ENCODE data around the gene JAKMIP3. TPM values are rescaled to one million over a fixed set of nuclear protein-coding genes. Genes with fewer than 3 reads are reported as not detected.

Gene JAKMIP3
- total RNA-seq, 1 donor from 2014 or later = 1.1 TPM

DNA sequence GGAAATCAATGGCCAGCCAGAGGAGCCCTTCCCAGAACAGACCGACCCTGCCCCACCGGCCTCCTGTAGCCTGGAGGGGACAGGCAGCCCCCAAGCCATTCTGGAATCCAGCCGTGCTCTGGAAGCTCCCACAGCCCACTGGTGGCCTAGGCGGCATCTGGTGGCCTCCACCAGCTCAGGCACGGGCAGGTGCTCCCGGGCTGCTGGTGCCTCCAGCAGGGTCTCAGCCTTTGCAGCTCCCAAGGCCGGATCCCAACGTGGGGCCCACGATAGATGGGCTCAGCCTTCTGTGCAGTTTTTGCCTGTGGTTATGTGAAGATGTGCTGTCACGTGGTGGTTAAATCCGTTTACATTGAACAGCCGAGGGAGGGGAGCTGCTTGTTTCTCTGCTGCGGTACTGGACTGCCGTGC, 44.4 kb downstream of the JAKMIP3 start:
- intact Hi-C loops (cut with micrococcal nuclease) = no loop called here

DNA sequence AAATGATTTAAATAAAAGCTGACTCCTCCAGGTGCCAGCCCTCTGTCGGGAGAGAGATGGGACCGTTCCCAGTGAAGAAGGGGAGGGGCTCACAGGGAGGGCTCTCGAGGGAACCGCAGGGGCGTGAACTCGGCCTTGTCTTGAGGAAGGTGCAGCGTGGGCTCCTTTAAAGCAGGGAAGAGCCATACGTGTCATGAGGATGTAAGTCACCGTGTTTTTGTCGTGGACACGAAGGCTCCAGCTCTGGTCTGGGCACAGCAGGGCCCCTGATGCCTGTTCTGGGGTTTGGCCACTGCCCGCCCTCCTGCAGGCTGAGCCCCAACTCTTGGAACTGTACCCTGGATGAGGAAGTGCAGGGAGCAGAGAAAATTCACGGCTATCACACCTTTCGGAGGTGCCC, 45.0 kb downstream of the JAKMIP3 start:
- intact Hi-C loops (cut with micrococcal nuclease) = no loop called here

DNA sequence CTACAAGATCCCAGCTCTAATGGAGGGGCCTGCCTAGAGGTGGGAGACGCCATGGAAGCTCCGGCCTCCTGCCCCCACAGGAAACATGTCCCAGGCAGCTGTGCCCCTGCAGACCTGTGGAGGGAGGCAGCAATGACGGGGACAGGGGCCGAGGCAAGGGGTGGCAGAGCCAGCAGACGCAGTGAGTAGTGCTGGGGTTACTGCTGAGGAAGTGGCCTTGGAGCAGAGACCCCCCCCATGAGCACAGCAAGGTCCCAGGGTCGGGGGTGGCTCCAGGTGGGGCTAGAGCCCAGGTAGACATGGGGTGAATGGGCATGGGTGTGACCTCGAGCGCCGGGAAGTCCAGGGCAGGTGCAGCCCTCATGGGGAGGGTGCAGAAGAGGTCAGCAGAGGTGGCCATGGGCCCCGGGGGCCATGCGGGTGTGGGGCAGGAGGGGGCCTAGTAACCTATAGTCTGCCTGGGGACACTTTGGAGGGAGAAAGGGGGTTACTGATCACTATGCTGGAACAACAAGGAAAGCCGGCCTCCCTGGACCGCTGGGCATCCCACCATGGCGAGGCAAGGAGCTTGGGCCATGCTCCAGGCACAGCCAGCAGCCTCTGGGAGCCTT, 45.5 kb downstream of the JAKMIP3 start:
- intact Hi-C loops (cut with micrococcal nuclease) = no loop called here

DNA sequence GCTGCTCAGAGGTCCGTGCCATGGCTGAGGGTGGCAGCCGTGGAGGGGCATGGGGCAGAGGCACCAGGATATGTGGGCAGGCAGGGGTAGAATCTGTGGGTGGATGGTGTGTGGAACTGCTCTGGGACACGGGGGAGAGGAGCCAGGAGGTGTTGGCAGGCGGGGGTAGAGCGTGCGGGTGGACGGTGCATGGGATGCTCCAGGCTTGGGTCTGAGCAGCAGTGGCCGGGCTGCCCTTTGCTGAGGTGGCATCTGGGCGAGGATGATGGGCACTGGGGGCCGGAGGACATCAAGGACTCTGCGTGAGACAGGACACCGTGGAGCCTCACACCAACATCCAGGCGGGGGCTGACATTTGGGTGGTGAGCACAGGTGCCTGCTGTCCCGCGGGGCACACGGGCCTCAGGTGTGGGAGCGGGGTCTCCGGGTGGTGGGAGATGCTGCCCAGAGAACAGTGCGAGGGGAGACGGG, 46.2 kb downstream of the JAKMIP3 start:
- intact Hi-C loops (cut with micrococcal nuclease) = no loop called here

DNA sequence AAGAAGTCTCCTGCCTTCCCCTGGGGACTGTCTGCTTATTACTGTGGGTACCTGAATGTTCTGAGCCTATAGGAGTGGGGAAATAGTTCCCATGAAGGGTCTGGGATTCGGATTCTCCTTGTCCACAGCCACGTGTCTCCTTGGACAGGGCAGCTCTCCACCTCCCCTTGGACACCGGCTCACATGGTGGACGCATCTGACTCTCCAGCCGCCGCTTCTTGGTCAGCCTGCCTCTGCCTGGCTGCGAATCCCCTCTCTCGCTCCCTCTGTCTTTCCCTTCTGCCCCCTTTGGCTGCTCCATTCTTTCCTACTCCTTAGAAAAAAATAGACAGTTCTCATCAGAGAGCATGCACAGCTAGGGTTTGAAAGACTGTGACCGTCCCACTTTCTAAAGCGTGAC, 46.9 kb downstream of the JAKMIP3 start:
- intact Hi-C loops (cut with micrococcal nuclease) = no loop called here

DNA sequence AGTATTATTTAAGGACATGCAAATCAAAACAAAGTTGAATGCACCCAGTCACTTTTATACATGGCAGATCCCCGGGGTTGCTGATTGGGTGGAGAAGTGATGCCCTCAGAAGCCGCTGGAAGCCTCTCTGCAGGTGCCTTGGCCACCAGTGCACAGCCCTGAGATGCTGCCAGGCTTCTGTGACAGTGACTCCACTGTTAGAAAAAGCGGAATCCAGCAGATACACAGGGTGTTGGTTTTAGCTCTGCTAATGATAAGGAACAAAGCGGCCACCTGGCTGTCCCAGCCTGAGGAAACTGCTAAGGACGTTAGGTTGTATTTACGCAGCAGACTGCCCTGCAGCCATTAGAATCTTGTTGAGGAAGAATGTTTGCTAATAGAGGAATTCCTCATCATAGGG, 47.5 kb downstream of the JAKMIP3 start:
- intact Hi-C loops (cut with micrococcal nuclease) = no loop called here

DNA sequence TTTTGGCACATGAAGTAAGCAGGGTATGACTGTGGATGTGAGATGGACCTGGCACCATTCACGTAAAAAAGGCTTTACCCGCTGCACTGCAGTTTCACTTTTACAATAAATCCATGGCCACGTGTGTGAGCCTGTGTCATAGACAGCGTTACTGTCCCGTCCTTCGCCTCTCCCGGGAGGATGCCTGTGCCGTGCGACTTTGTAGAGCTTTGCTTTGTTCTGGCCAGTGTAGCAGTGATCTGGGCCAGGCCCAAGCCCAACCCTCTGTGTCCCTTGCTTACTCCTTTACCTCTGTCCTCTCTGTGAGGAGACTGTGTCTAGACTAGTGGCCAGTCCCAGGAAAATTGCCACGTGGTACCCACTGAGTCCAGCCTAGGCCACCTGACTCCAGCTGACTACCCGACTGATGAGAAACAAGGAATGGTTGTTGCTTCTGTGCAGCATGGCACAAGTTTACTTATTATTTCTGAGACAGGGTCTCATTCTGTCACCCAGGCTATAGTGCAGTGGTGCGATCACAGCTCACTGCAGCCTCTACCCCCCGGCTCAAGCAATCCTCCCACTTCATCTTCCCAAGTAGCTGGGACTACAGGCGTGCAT, 48.1 kb downstream of the JAKMIP3 start:
- intact Hi-C loops (cut with micrococcal nuclease) = no loop called here

DNA sequence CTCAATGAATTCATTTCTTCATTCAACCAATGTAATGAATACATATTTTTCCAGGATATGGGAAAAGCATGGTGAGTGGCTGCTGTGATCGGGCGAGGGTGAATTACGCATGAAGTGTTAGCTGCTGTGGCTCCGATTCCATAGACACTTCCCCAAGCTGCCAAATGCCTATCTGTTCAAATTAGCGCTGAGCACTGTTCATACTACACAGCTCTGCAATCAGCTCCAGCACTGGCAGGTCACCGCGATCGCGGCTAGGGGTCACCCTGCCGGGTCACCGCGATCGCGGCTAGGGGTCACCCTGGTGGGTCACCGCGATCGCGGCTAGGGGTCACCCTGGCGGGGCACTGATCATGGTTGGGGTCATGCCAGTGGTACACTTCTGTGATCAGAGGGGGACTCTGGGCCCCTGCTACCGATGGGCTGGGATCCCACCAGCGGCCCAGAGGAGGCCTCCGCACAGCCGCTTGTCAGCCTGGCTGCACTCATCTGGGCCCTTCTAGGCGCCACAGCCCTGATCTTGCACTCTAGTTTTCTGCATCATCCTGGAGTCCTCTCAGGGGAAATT, 49.3 kb downstream of the JAKMIP3 start:
- intact Hi-C loops (cut with micrococcal nuclease) = no loop called here

Other genes with a start within 250 kb of the JAKMIP3 start
- 38.9 and 39.1 TPM in 2 replicates for gene PPP2R2D, start 164.9 kb upstream of the JAKMIP3 start, total RNA-seq
- 28.0 and 30.4 TPM in 2 replicates for gene BNIP3, start 84.0 kb upstream of the JAKMIP3 start, total RNA-seq
- gene DPYSL4, start 121.0 kb downstream of the JAKMIP3 start, total RNA-seq = 22.5 and 24.0 TPM in 2 replicates
- 8.7 and 9.4 TPM in 2 replicates for gene STK32C, start 242.0 kb downstream of the JAKMIP3 start, total RNA-seq

Data from T-helper 1 cell treated with Interleukin-12 subunit alpha and Interleukin-12 subunit beta and Interleukin-4 antibody, amounts not matched to agents 30 ng/mL and 1 ng/mL, for 36 hours (primary cell).